GM12878 (cell line): ENCODE results near the gene RCOR2. TPM values are rescaled to one million over a fixed set of nuclear protein-coding genes. Genes with fewer than 3 reads are reported as not detected.

Source experiments
- ATAC-seq: fragments of 200-7000 bp; cut with Tn5 transposase; 3 replicates; pipeline ENCODE4 v1.9.1; 2020; ENCODE audit warnings: mild to moderate bottlenecking, moderate library complexity
- BruUV-seq: library from RNA; stranded (reverse); fragments of 400-500 nt; replicated peaks from 2 replicates; lab custom pipeline; 2021; lab: Mats Ljungman, UMichigan
- CTCF ChIA-PET: fragments of 300-600 bp; sonication (Branson Sonifier 250); formaldehyde crosslinking; extraction: SDS; loops from one replicate; lab custom pipeline; 2021; ENCODE audit warnings: inconsistent platforms; lab: Yijun Ruan, JAX
- POLR2A ChIA-PET: fragments of 350-600 bp; formaldehyde crosslinking; extraction: SDS; loops from one replicate; lab custom pipeline; 2021; ENCODE audit warnings: inconsistent platforms; lab: Charles Lee
- RAD21 ChIA-PET: fragments of 300-600 bp; sonication (Branson Sonifier 250); formaldehyde crosslinking; loops from one replicate; lab custom pipeline; 2023; ENCODE audit warnings: antibody characterized with exemption; ENCODE audit not compliant: unreplicated experiment; lab: Charles Lee
- SMC1A ChIA-PET: fragments of 300-600 bp; sonication (Branson Sonifier 250); formaldehyde crosslinking; loops from one replicate; lab custom pipeline; 2023; ENCODE audit not compliant: unreplicated experiment, uncharacterized antibody; lab: Charles Lee
- DNase-seq: peaks from one replicate; pipeline ENCODE4 v3.0.0-alpha.2; 2011; ENCODE audit warnings: low read depth, low spot score
- FAIRE-seq: peaks from 3 replicates; lab custom pipeline; 2011; peaks lifted over from hg19 to GRCh38; lab: Jason Lieb, UNC
- H2AFZ ChIP-seq: 2 replicates; pipeline ENCODE4 v1.6.0; 2011; ENCODE audit warnings: low read depth, low read length, control low read depth; ENCODE audit not compliant: control insufficient read depth
- H3K27ac ChIP-seq: 2 replicates; pipeline ENCODE4 v1.5.1; 2011; ENCODE audit warnings: control low read depth; ENCODE audit not compliant: control insufficient read depth, insufficient read depth
- H3K27me3 ChIP-seq, 2 experiments: replicated peaks in 1 of 2; 2 replicates each; pipeline versions ENCODE4 v1.6.0 to v1.6.1; 2011; ENCODE audit warnings: low read length in 1 of 2; ENCODE audit not compliant: control insufficient read depth in 2 of 2, insufficient read depth in 2 of 2
- H3K36me3 ChIP-seq, 2 experiments: 2 replicates each; pipeline ENCODE4 v1.5.1; 2011; ENCODE audit warnings: low read length in 1 of 2; ENCODE audit not compliant: control insufficient read depth in 2 of 2, insufficient read depth in 2 of 2
- H3K4me1 ChIP-seq: 2 replicates; pipeline ENCODE4 v1.6.1; 2011; ENCODE audit warnings: mild to moderate bottlenecking, low read length, moderate library complexity, mixed read lengths; ENCODE audit not compliant: control insufficient read depth, insufficient read depth
- H3K4me2 ChIP-seq: 2 replicates; pipeline ENCODE4 v1.6.0; 2011; ENCODE audit warnings: control low read depth; ENCODE audit not compliant: control insufficient read depth, insufficient read depth
- H3K4me3 ChIP-seq: fragments of 200-600 bp; sonication (generic); 2 replicates; pipeline ENCODE4 v1.5.1; 2016
- H3K79me2 ChIP-seq: 2 replicates; pipeline ENCODE4 v1.6.0; 2011; ENCODE audit warnings: low read length; ENCODE audit not compliant: control insufficient read depth, insufficient read depth
- H3K9ac ChIP-seq: 2 replicates; pipeline ENCODE4 v1.8.0; 2011; ENCODE audit warnings: low read length, control low read depth, mixed read lengths; ENCODE audit not compliant: control insufficient read depth, insufficient read depth
- H3K9me3 ChIP-seq: replicated peaks from 3 replicates; pipeline ENCODE4 v1.5.1; 2011; ENCODE audit warnings: mild to moderate bottlenecking, low read length; ENCODE audit not compliant: control insufficient read depth, insufficient read depth
- H4K20me1 ChIP-seq: 2 replicates; pipeline ENCODE4 v1.6.0; 2011; ENCODE audit not compliant: control insufficient read depth, insufficient read depth
- EP300 ChIP-seq, 2 experiments: fragments of 150-350 bp in 1 of 2; IDR thresholded peaks; 2 replicates each; pipeline ENCODE4 v1.6.1; 2011 to 2012; ENCODE audit warnings: low read depth in 2 of 2, low read length in 2 of 2, borderline replicate concordance in 1 of 2, improper control_type of control experiment in 1 of 2, inconsistent platforms in 1 of 2; ENCODE audit not compliant: control insufficient read depth in 1 of 2
- KLF5 ChIP-seq: fragments of 450-650 bp; IDR thresholded peaks from 2 replicates; pipeline ENCODE4 v1.6.1; 2014; ENCODE audit warnings: mild to moderate bottlenecking; ENCODE audit not compliant: partially characterized antibody
- MEF2A ChIP-seq: IDR thresholded peaks from 2 replicates; pipeline ENCODE4 v1.6.1; 2011; ENCODE audit warnings: low read depth, mild to moderate bottlenecking, low read length, moderate library complexity; ENCODE audit not compliant: insufficient read depth
- NR2C1 ChIP-seq: fragments of 450-650 bp; IDR thresholded peaks from 2 replicates; pipeline ENCODE4 v1.6.1; 2017; ENCODE audit warnings: antibody characterized with exemption, mild to moderate bottlenecking, moderate library complexity
- RELA ChIP-seq: fragments of 450-650 bp; IDR thresholded peaks from 2 replicates; pipeline ENCODE4 v1.8.0; 2014; ENCODE audit warnings: borderline replicate concordance; ENCODE audit not compliant: partially characterized antibody
- SUPT20H ChIP-seq: IDR thresholded peaks from 2 replicates; pipeline ENCODE4 v1.6.1; 2011; ENCODE audit warnings: low read depth, mild to moderate bottlenecking, low read length, moderate library complexity, borderline replicate concordance; ENCODE audit not compliant: control insufficient read depth
- USF1 ChIP-seq: IDR thresholded peaks from 2 replicates; pipeline ENCODE4 v1.6.1; 2011; ENCODE audit warnings: borderline replicate concordance, low read depth, mild to moderate bottlenecking, moderate library complexity, mixed read lengths, low read length; ENCODE audit not compliant: insufficient read depth; ENCODE audit errors: extremely low read length
- WGBS: methylation state at CpG from one replicate; pipeline ENCODE4 v1.1.6; 2016; ENCODE audit warnings: low lambda C conversion rate; ENCODE audit not compliant: insufficient replicate concordance, insufficient coverage; ENCODE audit errors: missing lambda C conversion rate; 5-methylcytosine and 5-hydroxymethylcytosine counted together
- in situ Hi-C: fragments of 300-500 bp; cut with MboI; formaldehyde crosslinking; loops from 9 replicates; pipeline ENCODE4 v1.14.3; 2018; ENCODE audit warnings: mixed read lengths
- intact Hi-C: fragments of 100-400 bp; cut with micrococcal nuclease; formaldehyde crosslinking; loops from one replicate; pipeline ENCODE4 v1.14.2; 2022; ENCODE audit not compliant: unreplicated experiment
- polyA plus RNA-seq, 11 experiments: library from polyadenylated mRNA; depleted of rRNA in 4 of 11; unstranded in 6 of 11; stranded (reverse) in 5 of 11; fragments of >200 nt; fragmentation: Nextera tagmentation in 4 of 11; fragmentation: Illumina TruSeq in 1 of 11; extraction: Ambion mirVana in 4 of 11; extraction: Trizol in 1 of 11; gene quantifications; 1 replicate in 1 of 11; 2 replicates in 10 of 11; pipeline versions ENCODE4 v1.2.1 to v1.2.3, GENCODE V29; 2011 to 2016; ENCODE audit warnings: inconsistent platforms in 2 of 11, missing spikeins in 2 of 11, low read depth in 1 of 11
- total RNA-seq, 4 experiments: library from RNA; depleted of rRNA in 3 of 4; stranded (reverse); fragments of >200 nt in 3 of 4; fragmentation: Illumina TruSeq in 1 of 4; extraction: Trizol in 1 of 4; gene quantifications; 2 replicates each; pipeline versions ENCODE4 v1.2.1 to v1.2.3, GENCODE V29; 2013 to 2021
- TF ChIP-seq, protein P1 (sequence below), 3 experiments: IDR thresholded peaks in 2 of 3; conservative IDR thresholded peaks in 1 of 3; 2 replicates each; pipeline ENCODE4 v1.5.1; 2011; ENCODE audit warnings: low read depth in 3 of 3, low read length in 3 of 3, mild to moderate bottlenecking in 3 of 3, control low read depth in 2 of 3, moderate library complexity in 2 of 3, inconsistent platforms in 1 of 3, mixed read lengths in 1 of 3; ENCODE audit not compliant: control insufficient read depth in 2 of 3, insufficient read depth in 1 of 3; ENCODE audit errors: extremely low read depth in 1 of 3

The RCOR2 gene
- total and polyA plus RNA-seq, 10 of the 15 experiments (the other 5 are each of a cell fraction or from before 2014, with no cell fraction given), result 0.06 to 0.32 (median 0.17) TPM; not detected in 5

DNA sequence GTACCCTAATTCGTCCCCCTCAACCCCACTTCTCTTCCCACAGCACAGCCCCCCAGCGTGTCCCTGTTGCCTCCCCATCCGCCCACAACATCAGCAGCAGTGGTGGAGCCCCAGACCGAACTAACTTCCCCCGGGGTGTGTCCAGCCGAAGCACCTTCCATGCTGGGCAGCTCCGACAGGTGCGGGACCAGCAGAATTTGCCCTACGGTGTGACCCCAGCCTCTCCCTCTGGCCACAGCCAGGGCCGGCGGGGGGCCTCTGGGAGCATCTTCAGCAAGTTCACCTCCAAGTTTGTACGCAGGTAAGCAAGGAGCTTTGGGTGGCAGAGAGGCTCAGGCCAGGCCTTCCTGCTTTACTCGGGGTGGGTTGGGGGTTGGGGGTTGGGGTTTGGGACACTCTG is 12.2 kb downstream of the RCOR2 start:
- BruUV-seq, result no TSS peak
- DNase-seq (no peak), FAIRE-seq (no peak), ATAC-seq (no peak)
- intact Hi-C loops (no loop called here), in situ Hi-C loops (no loop called here)
- Histone ChIP-seq H3K27ac (no peak overlapping the region), H3K9ac (no peak overlapping the region), H2AFZ (no peak overlapping the region), H3K9me3 (no peaks in the 10 kb centered on the region), H4K20me1 (no peaks in the 10 kb centered on the region), H3K27me3 (no peaks in the 10 kb centered on the region), H3K4me3 (no peak overlapping the region), H3K36me3 (peaks cover 32 to 49% of the 10 kb centered on the region in 2 experiments), H3K4me2 (no peak overlapping the region), H3K79me2 (no peaks in the 10 kb centered on the region), H3K4me1 (no peaks in the 10 kb centered on the region)
- SMC1A ChIA-PET, result no interaction called here
- whole genome bisulfite sequencing, result 90% methylated on average over 13 of the region's 13 CpGs
- POLR2A ChIA-PET, result no interaction called here
- no peak for TF ChIP-seq USF1
- TF ChIP-seq KLF5, result no peak
- no peak for TF ChIP-seq EP300 (IDR thresholded peaks at IDR 0.05; ENCODE audit: borderline replicate concordance in 1 of 2, control insufficient read depth in 1 of 2, low read depth in 2 of 2, low read length in 2 of 2)
- no peak for TF ChIP-seq RELA
- TF ChIP-seq, protein P1, sequence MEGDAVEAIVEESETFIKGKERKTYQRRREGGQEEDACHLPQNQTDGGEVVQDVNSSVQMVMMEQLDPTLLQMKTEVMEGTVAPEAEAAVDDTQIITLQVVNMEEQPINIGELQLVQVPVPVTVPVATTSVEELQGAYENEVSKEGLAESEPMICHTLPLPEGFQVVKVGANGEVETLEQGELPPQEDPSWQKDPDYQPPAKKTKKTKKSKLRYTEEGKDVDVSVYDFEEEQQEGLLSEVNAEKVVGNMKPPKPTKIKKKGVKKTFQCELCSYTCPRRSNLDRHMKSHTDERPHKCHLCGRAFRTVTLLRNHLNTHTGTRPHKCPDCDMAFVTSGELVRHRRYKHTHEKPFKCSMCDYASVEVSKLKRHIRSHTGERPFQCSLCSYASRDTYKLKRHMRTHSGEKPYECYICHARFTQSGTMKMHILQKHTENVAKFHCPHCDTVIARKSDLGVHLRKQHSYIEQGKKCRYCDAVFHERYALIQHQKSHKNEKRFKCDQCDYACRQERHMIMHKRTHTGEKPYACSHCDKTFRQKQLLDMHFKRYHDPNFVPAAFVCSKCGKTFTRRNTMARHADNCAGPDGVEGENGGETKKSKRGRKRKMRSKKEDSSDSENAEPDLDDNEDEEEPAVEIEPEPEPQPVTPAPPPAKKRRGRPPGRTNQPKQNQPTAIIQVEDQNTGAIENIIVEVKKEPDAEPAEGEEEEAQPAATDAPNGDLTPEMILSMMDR (IDR thresholded peaks at IDR 0.05 in 2 of 3, conservative IDR thresholded peaks at IDR 0.05 in 1 of 3; ENCODE audit: control insufficient read depth in 2 of 3, extremely low read depth in 1 of 3, insufficient read depth in 1 of 3, low read depth in 3 of 3, low read length in 3 of 3), result no peak
- TF ChIP-seq MEF2A, result no peak
- no peak for TF ChIP-seq NR2C1
- no peak for TF ChIP-seq SUPT20H
- RAD21 ChIA-PET, result no interaction called here
- CTCF ChIA-PET, result no interaction called here
